Left ventricle myocardium inferior (tissue), 1 donor: ENCODE measurements around the gene BACH1. TPM values are rescaled to one million over a fixed set of nuclear protein-coding genes. Genes with fewer than 3 reads are reported as not detected.

ENCODE experiments used
- DNase-seq: peaks from one replicate; pipeline ENCODE4 v3.0.0-alpha.2; 2020
- H3K27ac ChIP-seq: fragments of 200-600 bp; replicated peaks from 2 replicates; pipeline ENCODE4 v1.8.0; 2021
- H3K27me3 ChIP-seq: fragments of 200-600 bp; 2 replicates; pipeline ENCODE4 v1.8.0; 2021; ENCODE audit warnings: low read depth
- H3K36me3 ChIP-seq: fragments of 200-600 bp; 2 replicates; pipeline ENCODE4 v1.8.0; 2021
- H3K4me1 ChIP-seq: fragments of 200-600 bp; 2 replicates; pipeline ENCODE4 v1.8.0; 2021
- H3K4me3 ChIP-seq: fragments of 200-600 bp; 2 replicates; pipeline ENCODE4 v1.8.0; 2021; ENCODE audit warnings: mild to moderate bottlenecking, moderate library complexity
- H3K9me3 ChIP-seq: fragments of 200-600 bp; replicated peaks from 2 replicates; pipeline ENCODE4 v1.8.0; 2021
- CTCF ChIP-seq: fragments of 200-600 bp; IDR thresholded peaks from 2 replicates; pipeline ENCODE4 v1.8.0; 2021; ENCODE audit warnings: antibody characterized with exemption, mild to moderate bottlenecking, borderline replicate concordance
- intact Hi-C: fragments of 100-400 bp; cut with micrococcal nuclease; formaldehyde crosslinking; loops from one replicate; pipeline ENCODE4 v1.11.0; 2022
- total RNA-seq: library from RNA; stranded (reverse); fragmentation: NEBNext Ultra II Directional; extraction: Animal tissue kit (Norgen Biotek cat#: 25700); gene quantifications from one replicate; pipeline ENCODE4 v1.2.1, GENCODE V29; 2021
- donor health status: DM: no; HTN: yes; CAD: no; lungs with severe emphysema.

The BACH1 gene
- total RNA-seq, 1 donor from 2014 or later, result 38.3 TPM

- DNase-seq, result no peak
- H3K36me3 ChIP-seq, result peaks cover 43% of the 10 kb centered on the region
- TF ChIP-seq CTCF, result no peak
- intact Hi-C loops, result no loop called here
- H3K9me3 ChIP-seq, result no peaks in the 10 kb centered on the region
- no peaks in the 10 kb centered on the region for H3K27me3 ChIP-seq
- H3K27ac ChIP-seq, result no peak overlapping the region
- no peak overlapping the region for H3K4me3 ChIP-seq
- peaks cover 33% of the 10 kb centered on the region for H3K4me1 ChIP-seq
Observed at GRCh38 chr21:29323189-29323588, 24.5 kb downstream of the BACH1 start.

DNA sequence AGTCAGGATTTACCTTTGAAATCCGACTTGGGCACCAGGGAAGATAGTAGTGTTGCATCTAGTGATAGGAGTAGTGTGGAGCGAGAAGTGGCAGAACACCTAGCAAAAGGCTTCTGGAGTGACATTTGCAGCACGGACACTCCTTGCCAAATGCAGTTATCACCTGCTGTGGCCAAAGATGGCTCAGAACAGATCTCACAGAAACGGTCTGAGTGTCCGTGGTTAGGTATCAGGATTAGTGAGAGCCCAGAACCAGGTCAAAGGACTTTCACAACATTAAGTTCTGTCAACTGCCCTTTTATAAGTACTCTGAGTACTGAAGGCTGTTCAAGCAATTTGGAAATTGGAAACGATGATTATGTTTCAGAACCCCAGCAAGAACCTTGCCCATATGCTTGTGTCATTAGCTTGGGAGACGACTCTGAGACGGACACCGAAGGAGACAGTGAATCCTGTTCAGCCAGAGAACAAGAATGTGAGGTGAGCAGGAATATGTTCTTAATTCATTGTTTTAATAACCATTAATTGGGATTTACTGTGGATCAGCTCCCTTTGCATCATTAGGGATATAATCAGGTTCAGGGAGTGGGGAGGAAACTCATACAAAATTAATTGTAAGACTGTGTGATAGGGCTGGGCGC, 28.3 kb downstream of the BACH1 start:
- no peak for DNase-seq
- intact Hi-C loops, result no loop called here
- H3K36me3 ChIP-seq, result peaks cover 56% of the 10 kb centered on the region
- no peak overlapping the region for H3K4me3 ChIP-seq
- peaks cover 17% of the 10 kb centered on the region for H3K4me1 ChIP-seq
- no peak for TF ChIP-seq CTCF
- no peaks in the 10 kb centered on the region for H3K27me3 ChIP-seq
- no peak overlapping the region for H3K27ac ChIP-seq
- H3K9me3 ChIP-seq, result no peaks in the 10 kb centered on the region

DNA sequence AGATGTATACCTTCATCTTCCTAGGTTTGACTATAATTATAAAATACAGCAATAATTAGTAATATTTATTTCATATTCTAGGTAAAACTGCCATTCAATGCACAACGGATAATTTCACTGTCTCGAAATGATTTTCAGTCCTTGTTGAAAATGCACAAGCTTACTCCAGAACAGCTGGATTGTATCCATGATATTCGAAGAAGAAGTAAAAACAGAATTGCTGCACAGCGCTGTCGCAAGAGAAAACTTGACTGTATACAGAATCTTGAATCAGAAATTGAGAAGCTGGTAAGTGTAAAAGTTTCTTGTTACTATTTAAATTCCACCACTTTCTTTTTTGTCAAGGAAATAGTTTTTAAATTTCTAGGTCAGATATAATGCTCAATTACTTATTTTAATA, 30.7 kb downstream of the BACH1 start:
- Histone ChIP-seq H3K4me3 (no peak overlapping the region), H3K4me1 (peaks cover 34% of the 10 kb centered on the region), H3K36me3 (peaks cover 45% of the 10 kb centered on the region), H3K9me3 (no peaks in the 10 kb centered on the region), H3K27ac (no peak overlapping the region), H3K27me3 (no peaks in the 10 kb centered on the region)
- no peak for DNase-seq
- no peak for TF ChIP-seq CTCF
- intact Hi-C loops, result no loop called here

DNA sequence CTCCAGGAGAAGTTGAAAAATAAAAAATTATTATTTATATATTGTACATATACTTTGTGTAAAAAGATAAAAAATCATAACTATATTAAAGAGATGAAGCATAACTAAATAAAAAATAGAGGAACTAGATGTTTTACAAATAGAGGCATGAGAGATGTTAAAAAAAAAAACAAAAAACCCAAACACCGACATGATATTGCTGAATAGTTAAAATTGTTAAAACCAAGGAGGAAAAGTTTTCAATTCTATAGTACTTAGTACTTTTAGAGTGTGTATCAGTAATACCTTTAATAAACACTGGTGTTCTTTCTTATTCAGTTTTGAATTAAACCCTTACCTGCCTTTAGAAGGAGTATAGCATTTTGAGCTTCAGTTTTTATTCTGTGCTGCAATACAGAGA, 32.1 kb downstream of the BACH1 start:
- TF ChIP-seq CTCF, result no peak
- H3K9me3 ChIP-seq, result no peaks in the 10 kb centered on the region
- no peak overlapping the region for H3K27ac ChIP-seq
- no peaks in the 10 kb centered on the region for H3K27me3 ChIP-seq
- H3K36me3 ChIP-seq, result peaks cover 45% of the 10 kb centered on the region
- DNase-seq, result no peak
- peaks cover 34% of the 10 kb centered on the region for H3K4me1 ChIP-seq
- intact Hi-C loops, result no loop called here
- H3K4me3 ChIP-seq, result no peak overlapping the region

DNA sequence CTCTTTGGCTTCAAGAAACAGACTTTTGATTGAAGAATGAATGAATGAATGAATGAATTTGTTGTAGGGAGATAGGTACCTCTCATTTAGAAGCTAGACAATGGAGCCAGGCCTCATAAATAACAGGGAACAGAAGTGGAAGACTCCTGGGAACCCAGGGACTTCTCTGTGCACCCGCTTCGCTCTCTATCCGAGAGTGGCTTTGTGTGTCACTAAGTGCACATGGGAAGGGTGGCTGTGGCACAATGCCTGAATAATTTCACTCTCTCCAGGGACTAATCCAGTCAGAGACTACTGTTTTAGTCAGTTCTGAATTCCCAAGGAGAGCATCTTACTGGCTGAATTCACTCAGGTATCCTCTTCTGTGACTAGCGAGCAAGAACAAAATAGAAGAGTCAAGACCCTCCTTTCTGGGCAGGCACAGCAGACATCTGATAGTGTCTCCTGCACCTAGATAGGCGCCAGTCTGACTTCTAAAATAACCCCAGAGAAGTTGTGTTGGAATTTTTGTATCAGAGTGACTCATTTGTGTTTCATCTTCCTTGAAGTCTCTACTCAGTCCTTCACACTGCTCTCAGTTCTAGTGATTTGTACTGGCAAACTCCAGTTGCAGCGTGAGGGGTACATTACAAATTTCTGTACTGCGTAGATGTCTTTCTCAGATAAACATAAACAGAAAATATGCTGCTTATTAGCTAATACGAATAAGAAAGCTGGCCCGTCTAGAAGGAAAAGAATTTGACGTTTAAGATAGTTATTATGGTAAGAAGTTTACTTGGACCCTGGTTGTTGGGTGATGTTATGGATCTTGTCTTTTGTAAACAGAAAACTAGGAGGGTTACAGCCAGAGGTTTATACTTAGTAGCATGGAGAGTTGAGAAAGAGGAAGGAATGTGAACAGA, 34.0 kb downstream of the BACH1 start:
- Histone ChIP-seq H3K4me1 (peaks cover 21% of the 10 kb centered on the region), H3K9me3 (no peaks in the 10 kb centered on the region), H3K4me3 (no peak overlapping the region), H3K27me3 (no peaks in the 10 kb centered on the region), H3K36me3 (peaks cover 28% of the 10 kb centered on the region), H3K27ac (peak overlapping the region; percentile 4)
- no peak for DNase-seq
- no peak for TF ChIP-seq CTCF
- intact Hi-C loops, result no loop called here
